Ramos (cell line): ENCODE data around the gene NAXD.
"Not testable (repeated sequence)": the region's sequence is repeated elsewhere in the genome, so short reads cannot be mapped to it uniquely, and the experiment has no call there.

Source experiments
- in situ Hi-C: fragments of 300-500 bp; cut with MboI; formaldehyde crosslinking; loops from one replicate; pipeline ENCODE4 v1.14.3; 2022; ENCODE audit warnings: low sequenced_read_pairs; ENCODE audit not compliant: unreplicated experiment

Gene NAXD

GRCh38 chr13:110661256-110661655, 45.9 kb downstream of the NAXD start:
- in situ Hi-C loops = no loop called here

- in situ Hi-C loops = no loop called here
These were observed 46.7 kb downstream of the NAXD start for GRCh38 chr13:110662091-110662490.

GRCh38 chr13:110662777-110663443, 47.6 kb downstream of the NAXD start:
- in situ Hi-C loops = no loop called here

- in situ Hi-C loops = no loop called here
These were observed 48.1 kb downstream of the NAXD start for GRCh38 chr13:110663491-110663890.

- in situ Hi-C loops = no loop called here
These were observed 48.7 kb downstream of the NAXD start for GRCh38 chr13:110664041-110664440.

GRCh38 chr13:110664673-110665072, 49.3 kb downstream of the NAXD start:
- in situ Hi-C loops = no loop called here

GRCh38 chr13:110665491-110666254, 50.3 kb downstream of the NAXD start:
- in situ Hi-C loops = no loop called here

GRCh38 chr13:110666255-110666533, 50.8 kb downstream of the NAXD start:
- in situ Hi-C loops = no loop called here

- in situ Hi-C loops = no loop called here
These were observed 53.7 kb downstream of the NAXD start for GRCh38 chr13:110669036-110669435.

- in situ Hi-C loops = not testable (repeated sequence)
These were observed 54.5 kb downstream of the NAXD start for GRCh38 chr13:110669814-110670213.

- in situ Hi-C loops = no loop called here
These were observed 61.5 kb downstream of the NAXD start for GRCh38 chr13:110676595-110677587.

GRCh38 chr13:110677731-110678545, 62.6 kb downstream of the NAXD start:
- in situ Hi-C loops = no loop called here

GRCh38 chr13:110680852-110681251, 65.5 kb downstream of the NAXD start:
- in situ Hi-C loops = no loop called here

- in situ Hi-C loops = no loop called here
These were observed 66.7 kb downstream of the NAXD start for GRCh38 chr13:110681868-110682550.

GRCh38 chr13:110682746-110683145, 67.4 kb downstream of the NAXD start:
- in situ Hi-C loops = no loop called here

- in situ Hi-C loops = no loop called here
These were observed 68.0 kb downstream of the NAXD start for GRCh38 chr13:110683203-110683883.

GRCh38 chr13:110683921-110684320, 68.6 kb downstream of the NAXD start:
- in situ Hi-C loops = no loop called here

GRCh38 chr13:110684388-110685056, 69.2 kb downstream of the NAXD start:
- in situ Hi-C loops = no loop called here
